Suprapubic skin (tissue), 4 donors: ENCODE results near the gene DNAJB1. TPM values are rescaled to one million over a fixed set of nuclear protein-coding genes. Genes with fewer than 3 reads are reported as not detected.
A peak's percentile ranks its signal among the peaks of the same experiment; 100 is the strongest.

Experiments
- DNase-seq, 2 donors: peaks; one replicate each; pipeline ENCODE4 v3.0.0-alpha.2; 2019; ENCODE audit warnings: low spot score in 2 of 2
- H3K27ac ChIP-seq: fragments of 200-600 bp; sonication (generic); one replicate; pipeline ENCODE4 v1.5.1; 2019
- H3K27me3 ChIP-seq: fragments of 200-600 bp; sonication (generic); one replicate; pipeline ENCODE4 v1.5.1; 2019
- H3K36me3 ChIP-seq: fragments of 200-600 bp; sonication (generic); one replicate; pipeline ENCODE4 v1.5.1; 2019
- H3K4me1 ChIP-seq: fragments of 200-600 bp; sonication (generic); one replicate; pipeline ENCODE4 v1.5.1; 2019
- H3K4me3 ChIP-seq: fragments of 200-600 bp; sonication (generic); one replicate; pipeline ENCODE4 v1.5.1; 2019; ENCODE audit warnings: mild to moderate bottlenecking
- H3K9me3 ChIP-seq: fragments of 200-600 bp; sonication (generic); one replicate; pipeline ENCODE4 v1.5.1; 2019
- EP300 ChIP-seq: sonication (generic); formaldehyde crosslinking; IDR thresholded peaks from one replicate; pipeline ENCODE4 v1.6.1; 2017; ENCODE audit warnings: antibody characterized with exemption
- POLR2A ChIP-seq, 2 donors: fragments of 450-650 bp; IDR thresholded peaks; one replicate each; pipeline ENCODE4 v1.6.1; 2017; ENCODE audit warnings: antibody characterized with exemption in 2 of 2, mild to moderate bottlenecking in 2 of 2, moderate library complexity in 2 of 2
- POLR2AphosphoS5 ChIP-seq, 3 donors: sonication (generic); formaldehyde crosslinking; IDR thresholded peaks; one replicate each; pipeline ENCODE4 v1.6.1; 2017; ENCODE audit warnings: antibody characterized with exemption in 3 of 3
- WGBS: methylation state at CpG from one replicate; pipeline ENCODE4 v1.1.5; 2018; 5-methylcytosine and 5-hydroxymethylcytosine counted together
- total RNA-seq, 4 donors: library from RNA; depleted of rRNA; stranded (reverse); fragments of >200 nt; gene quantifications; one replicate each; pipeline ENCODE4 v1.1.0, GENCODE V29; 2016
- TF ChIP-seq, protein P1 (sequence below), 2 donors: fragments of 200-600 bp in 1 of 2; fragments of 450-650 bp in 1 of 2; sonication (generic) in 1 of 2; IDR thresholded peaks; one replicate each; pipeline ENCODE4 v1.5.1; 2016 to 2019; ENCODE audit warnings: antibody characterized with exemption in 2 of 2, mild to moderate bottlenecking in 1 of 2, moderate library complexity in 1 of 2

DNAJB1 gene
- total RNA-seq, 4 donors from 2014 or later, result 54.5 to 197 (median 145) TPM

DNA sequence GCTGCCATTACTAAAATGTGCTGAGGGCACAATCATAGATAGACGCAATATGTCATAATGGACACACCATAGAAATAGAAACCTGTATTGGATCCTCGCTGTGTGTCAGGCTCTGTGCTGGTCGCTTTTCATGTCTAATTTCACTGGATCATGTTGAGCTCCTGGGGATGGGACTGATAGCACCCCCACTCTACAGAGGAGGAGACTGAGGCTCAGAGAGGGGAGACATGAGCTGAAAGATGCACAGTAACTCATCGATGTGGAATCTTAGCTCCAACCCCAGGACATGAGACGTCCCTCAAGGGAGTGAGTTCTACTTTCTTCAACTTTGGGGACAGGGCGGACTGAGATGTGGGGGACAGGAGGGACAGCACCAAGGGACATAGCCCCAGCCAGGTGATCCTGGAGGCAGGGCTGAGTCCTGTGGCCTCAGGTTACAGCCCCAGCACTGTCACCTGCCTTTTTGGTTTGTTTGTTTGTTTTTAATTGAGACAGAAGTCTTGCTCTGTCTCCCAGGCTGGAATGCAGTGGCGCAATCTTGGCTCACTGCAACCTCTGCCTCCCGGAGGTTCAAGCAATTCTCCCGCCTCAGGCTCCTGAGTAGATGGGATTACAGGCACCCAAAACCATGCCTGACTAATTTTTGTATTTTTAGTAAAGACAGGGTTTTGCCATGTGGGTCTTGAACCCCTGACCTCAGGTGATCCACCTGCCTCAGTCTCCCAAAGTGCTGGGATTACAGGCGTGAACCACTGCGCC is 15.7 kb downstream of the DNAJB1 start:
- no peaks in the 10 kb centered on the region for H3K27me3 ChIP-seq
- no peak for DNase-seq
- no peaks in the 10 kb centered on the region for H3K36me3 ChIP-seq
- no peak for TF ChIP-seq EP300
- TF ChIP-seq POLR2AphosphoS5 (IDR thresholded peaks at IDR 0.05), result no peak
- no peak for TF ChIP-seq POLR2A (IDR thresholded peaks at IDR 0.05)
- TF ChIP-seq, protein P1, sequence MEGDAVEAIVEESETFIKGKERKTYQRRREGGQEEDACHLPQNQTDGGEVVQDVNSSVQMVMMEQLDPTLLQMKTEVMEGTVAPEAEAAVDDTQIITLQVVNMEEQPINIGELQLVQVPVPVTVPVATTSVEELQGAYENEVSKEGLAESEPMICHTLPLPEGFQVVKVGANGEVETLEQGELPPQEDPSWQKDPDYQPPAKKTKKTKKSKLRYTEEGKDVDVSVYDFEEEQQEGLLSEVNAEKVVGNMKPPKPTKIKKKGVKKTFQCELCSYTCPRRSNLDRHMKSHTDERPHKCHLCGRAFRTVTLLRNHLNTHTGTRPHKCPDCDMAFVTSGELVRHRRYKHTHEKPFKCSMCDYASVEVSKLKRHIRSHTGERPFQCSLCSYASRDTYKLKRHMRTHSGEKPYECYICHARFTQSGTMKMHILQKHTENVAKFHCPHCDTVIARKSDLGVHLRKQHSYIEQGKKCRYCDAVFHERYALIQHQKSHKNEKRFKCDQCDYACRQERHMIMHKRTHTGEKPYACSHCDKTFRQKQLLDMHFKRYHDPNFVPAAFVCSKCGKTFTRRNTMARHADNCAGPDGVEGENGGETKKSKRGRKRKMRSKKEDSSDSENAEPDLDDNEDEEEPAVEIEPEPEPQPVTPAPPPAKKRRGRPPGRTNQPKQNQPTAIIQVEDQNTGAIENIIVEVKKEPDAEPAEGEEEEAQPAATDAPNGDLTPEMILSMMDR (IDR thresholded peaks at IDR 0.05), result no peak
- 71% methylated on average over 11 of the region's 11 CpGs for WGBS
- H3K27ac ChIP-seq, result no peak overlapping the region
- no peaks in the 10 kb centered on the region for H3K9me3 ChIP-seq
- no peak overlapping the region for H3K4me3 ChIP-seq
- peaks cover 17% of the 10 kb centered on the region for H3K4me1 ChIP-seq

DNA sequence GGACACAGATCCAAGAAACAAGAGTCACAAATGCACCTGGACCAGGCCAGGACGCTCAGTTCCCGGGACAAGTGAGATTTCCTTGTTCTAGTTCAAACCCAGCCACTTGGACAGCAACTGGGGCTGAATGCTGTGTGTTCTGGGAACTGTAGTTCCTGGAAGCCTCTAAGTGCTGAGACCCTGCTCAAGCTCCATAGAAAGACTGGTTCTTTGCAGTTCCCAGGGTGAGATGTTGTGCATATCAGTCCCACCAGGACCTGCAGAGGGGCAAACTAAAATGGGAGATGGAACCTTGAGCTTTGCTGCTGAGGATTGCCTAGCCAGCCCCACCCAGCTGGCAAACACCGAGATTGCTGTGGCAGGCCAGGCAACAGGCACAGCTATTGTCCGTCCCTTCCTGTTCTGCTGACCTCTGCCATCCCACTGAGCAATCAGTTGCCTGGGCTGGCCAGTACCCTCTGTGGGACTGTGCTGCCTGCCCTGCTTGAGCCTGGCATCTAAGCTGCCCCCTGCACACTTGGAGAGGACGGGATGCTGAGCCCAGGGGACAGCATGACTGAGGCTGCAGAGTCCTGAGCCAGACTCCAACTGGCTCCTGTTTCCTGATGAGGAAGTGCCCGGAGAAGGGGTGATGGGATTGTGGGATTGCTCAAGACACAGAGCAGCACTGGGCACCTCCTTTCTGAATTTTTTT is 20.8 kb downstream of the DNAJB1 start:
- Histone ChIP-seq H3K27ac (peak overlapping the region; percentile 94), H3K36me3 (no peaks in the 10 kb centered on the region), H3K4me1 (peaks cover 44% of the 10 kb centered on the region), H3K9me3 (no peaks in the 10 kb centered on the region), H3K4me3 (no peak overlapping the region), H3K27me3 (no peaks in the 10 kb centered on the region)
- no peak for DNase-seq
- TF ChIP-seq EP300 (no peak), POLR2A (IDR thresholded peaks at IDR 0.05) (no peak), POLR2AphosphoS5 (IDR thresholded peaks at IDR 0.05) (peak in 1 of 3 donors; percentile 21)
- TF ChIP-seq, protein P1 (IDR thresholded peaks at IDR 0.05), result no peak
- WGBS, result 45% methylated on average over 5 of the region's 6 CpGs

DNA sequence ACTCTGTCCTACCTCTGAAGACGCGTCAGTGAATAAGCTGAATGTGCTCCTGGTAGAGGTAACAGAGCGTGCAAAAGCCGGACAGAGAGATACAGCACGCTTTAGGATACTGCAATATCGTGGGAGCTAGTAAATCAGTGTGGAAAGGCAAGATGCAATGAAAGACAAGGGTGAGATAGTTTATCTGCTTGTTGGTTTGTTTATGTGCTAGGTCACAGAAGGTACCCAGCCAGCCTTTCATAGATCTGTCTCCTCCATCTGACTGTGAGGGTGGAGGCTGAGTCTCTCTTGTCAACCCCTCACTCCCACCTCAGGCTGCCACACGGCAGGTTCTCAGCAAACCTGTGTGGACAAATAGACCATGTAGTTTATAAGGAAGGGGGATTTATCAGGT is 21.4 kb downstream of the DNAJB1 start:
- peak overlapping the region; percentile 94 for H3K27ac ChIP-seq
- H3K36me3 ChIP-seq, result peaks cover 2% of the 10 kb centered on the region
- peak overlapping the region; percentile 91 for H3K4me3 ChIP-seq
- TF ChIP-seq POLR2A (IDR thresholded peaks at IDR 0.05) (no peak), POLR2AphosphoS5 (IDR thresholded peaks at IDR 0.05) (no peak), EP300 (no peak)
- TF ChIP-seq, protein P1 (IDR thresholded peaks at IDR 0.05), result no peak
- DNase-seq, result no peak
- H3K27me3 ChIP-seq, result no peaks in the 10 kb centered on the region
- whole genome bisulfite sequencing, result 32% methylated on average over 7 of the region's 7 CpGs
- H3K9me3 ChIP-seq, result no peaks in the 10 kb centered on the region
- peaks cover 44% of the 10 kb centered on the region for H3K4me1 ChIP-seq

DNA sequence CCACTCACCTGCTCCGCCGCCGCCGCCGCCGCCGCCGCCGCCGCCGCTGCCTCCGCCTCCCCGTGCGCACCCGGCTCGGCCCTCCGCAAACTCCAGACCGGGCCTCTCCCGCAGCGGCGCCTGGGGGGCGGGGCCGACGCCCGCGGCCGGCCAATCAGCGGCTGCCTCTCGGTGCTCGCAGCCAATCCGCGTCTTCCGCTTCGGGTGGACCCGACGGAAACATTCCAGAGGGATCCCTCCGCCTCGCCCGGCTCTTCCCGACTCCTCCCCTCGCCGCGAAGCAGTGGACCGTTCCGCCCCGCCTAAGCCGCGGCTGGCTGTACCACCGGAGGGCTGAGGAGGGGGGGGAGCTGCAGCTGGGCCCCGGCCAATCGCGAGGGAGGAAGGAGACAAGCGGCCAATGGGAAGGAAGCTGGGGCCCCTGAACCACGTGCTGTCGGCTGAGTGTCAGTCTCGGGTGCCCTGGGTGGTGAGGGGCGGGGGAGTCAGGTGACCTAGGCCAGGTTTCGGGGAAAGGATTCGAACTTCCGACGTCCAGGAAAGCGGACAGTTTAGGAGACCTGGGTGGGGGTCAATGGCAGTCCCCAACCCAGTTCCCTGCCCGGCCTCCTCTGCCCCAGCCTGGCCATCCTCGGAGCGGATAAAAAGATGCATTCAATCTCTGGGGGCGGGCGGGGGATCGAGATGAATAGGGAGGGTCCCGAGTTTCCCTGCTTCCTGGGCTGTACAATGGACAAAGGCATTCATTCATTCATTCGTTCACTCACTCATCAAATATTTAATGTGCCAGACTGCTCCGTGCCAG is 22.0 kb downstream of the DNAJB1 start, which contains the start of gene GIPC1:
GIPC1 (minus strand) TSS at position 99 of the 805 bp plus-strand sequence. CDS start 13,151 bp downstream, outside the sequence.
- H3K4me1 ChIP-seq, result peaks cover 44% of the 10 kb centered on the region
- TF ChIP-seq POLR2AphosphoS5 (IDR thresholded peaks at IDR 0.05) (peak in 2 of 3 donors; percentile 92 to 96), EP300 (no peak)
- no peaks in the 10 kb centered on the region for H3K27me3 ChIP-seq
- H3K9me3 ChIP-seq, result no peaks in the 10 kb centered on the region
- H3K27ac ChIP-seq, result peak within 1 kb of the TSS; percentile 94
- 3% methylated on average over 37 of the region's 71 CpGs for WGBS
- peak within 1 kb of the TSS; percentile 91 for H3K4me3 ChIP-seq
- peak; percentile 97 to 98 for DNase-seq
- peaks cover 8% of the 10 kb centered on the region for H3K36me3 ChIP-seq

DNA sequence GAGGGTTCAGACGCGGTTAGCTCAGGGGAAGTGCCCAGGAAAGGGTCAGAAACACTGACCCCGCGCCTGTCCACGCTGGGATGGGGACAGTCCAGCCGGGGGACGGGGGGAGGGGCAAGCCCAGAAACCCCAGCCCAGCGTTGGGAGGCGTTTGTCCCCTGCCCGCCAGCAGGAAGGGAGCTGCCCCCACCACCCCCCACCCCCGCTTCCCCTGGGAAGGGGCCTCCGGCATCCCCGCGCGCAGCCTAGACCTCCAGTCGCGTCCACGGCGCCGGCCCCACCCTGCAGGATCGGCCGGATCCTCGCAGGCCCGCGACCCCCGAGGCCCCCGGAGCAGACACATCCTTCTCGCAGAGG is 22.5 kb downstream of the DNAJB1 start:
- DNase-seq, result no peak
- peak overlapping the region; percentile 91 for H3K4me3 ChIP-seq
- no peaks in the 10 kb centered on the region for H3K9me3 ChIP-seq
- WGBS, result 0% methylated on average over 2 of the region's 28 CpGs
- no peaks in the 10 kb centered on the region for H3K27me3 ChIP-seq
- peaks cover 12% of the 10 kb centered on the region for H3K36me3 ChIP-seq
- H3K4me1 ChIP-seq, result peaks cover 44% of the 10 kb centered on the region
- TF ChIP-seq POLR2A (IDR thresholded peaks at IDR 0.05) (no peak), POLR2AphosphoS5 (IDR thresholded peaks at IDR 0.05) (no peak), EP300 (no peak)
- TF ChIP-seq, protein P1 (IDR thresholded peaks at IDR 0.05), result no peak
- peak overlapping the region; percentile 94 for H3K27ac ChIP-seq
